Midbrain (tissue), 1 donor: ENCODE results near the gene CTIF.

Experiments
- DNase-seq: peaks from one replicate; lab custom pipeline; 2025; lab: John Stamatoyannopoulos, UW

The CTIF gene

GRCh38 chr18:48901145-48902022 lies 362.6 kb downstream of the CTIF start:
- no peak for DNase-seq

- peak; percentile 27 for DNase-seq
These were observed 363.4 kb downstream of the CTIF start for GRCh38 chr18:48902023-48902855.

- DNase-seq = peak; percentile 29
These were observed 364.2 kb downstream of the CTIF start for GRCh38 chr18:48902856-48903601.

- DNase-seq = no peak
These were observed 365.3 kb downstream of the CTIF start for GRCh38 chr18:48904091-48904490.

GRCh38 chr18:48904847-48905394 lies 366.1 kb downstream of the CTIF start:
- no peak for DNase-seq

GRCh38 chr18:48905513-48905912 lies 366.7 kb downstream of the CTIF start:
- DNase-seq = no peak

- no peak for DNase-seq
These were observed 370.1 kb downstream of the CTIF start for GRCh38 chr18:48908916-48909315.

- no peak for DNase-seq
These were observed 370.9 kb downstream of the CTIF start for GRCh38 chr18:48909721-48910120.

GRCh38 chr18:48910972-48911545 lies 372.2 kb downstream of the CTIF start:
- DNase-seq = no peak
